HepG2 (cell line): ENCODE results near the gene MAP3K14. TPM values are rescaled to one million over a fixed set of nuclear protein-coding genes. Genes with fewer than 3 reads are reported as not detected.

ENCODE experiments used
- ARNT ChIP-seq: fragments of 450-650 bp; IDR thresholded peaks from 2 replicates; pipeline ENCODE4 v1.6.1; 2017
- CBFB ChIP-seq: sonication (generic); formaldehyde crosslinking; IDR thresholded peaks from 2 replicates; pipeline ENCODE4 v1.4.0; 2020; ENCODE audit warnings: missing genetic modification reagents
- HMGA1 ChIP-seq: sonication (generic); formaldehyde crosslinking; conservative IDR thresholded peaks from 2 replicates; pipeline ENCODE4 v1.4.0; 2020; ENCODE audit warnings: missing genetic modification reagents
- IRF2 ChIP-seq: IDR thresholded peaks from 2 replicates; pipeline ENCODE4 v1.6.1; 2018; ENCODE audit warnings: missing genetic modification reagents, missing compliant biosample characterization
- JUN ChIP-seq: sonication (generic); formaldehyde crosslinking; IDR thresholded peaks from 2 replicates; pipeline ENCODE4 v1.4.0; 2020; ENCODE audit warnings: mild to moderate bottlenecking, missing genetic modification reagents
- KAT2B ChIP-seq: fragments of 150-350 bp; IDR thresholded peaks from 2 replicates; pipeline ENCODE4 v1.6.1; 2014; ENCODE audit warnings: low read depth, low read length, borderline replicate concordance
- KDM5A ChIP-seq: fragments of 200-600 bp; sonication (generic); IDR thresholded peaks from 2 replicates; pipeline ENCODE4 v1.7.0; 2018; ENCODE audit warnings: antibody characterized with exemption, mild to moderate bottlenecking, low read length, borderline replicate concordance
- MAF1 ChIP-seq: sonication (generic); formaldehyde crosslinking; IDR thresholded peaks from 2 replicates; pipeline ENCODE4 v1.5.0; 2020; ENCODE audit warnings: missing genetic modification reagents, borderline replicate concordance
- MAFK ChIP-seq, 2 experiments: IDR thresholded peaks in 1 of 2; conservative IDR thresholded peaks in 1 of 2; 2 replicates each; pipeline ENCODE4 v1.6.1; 2011; ENCODE audit warnings: improper control_type of control experiment in 2 of 2, low read length in 2 of 2
- NR2F2 ChIP-seq: IDR thresholded peaks from 2 replicates; pipeline ENCODE4 v1.6.1; 2012; ENCODE audit warnings: low read depth, inconsistent platforms, borderline replicate concordance
- RXRA ChIP-seq: sonication (generic); formaldehyde crosslinking; IDR thresholded peaks from 2 replicates; pipeline ENCODE4 v1.5.1; 2020; ENCODE audit warnings: missing genetic modification reagents
- SMAD3 ChIP-seq: sonication (generic); formaldehyde crosslinking; IDR thresholded peaks from 2 replicates; pipeline ENCODE4 v1.4.0; 2020; ENCODE audit warnings: missing genetic modification reagents
- SMARCC2 ChIP-seq: fragments of 450-650 bp; IDR thresholded peaks from 2 replicates; pipeline ENCODE4 v1.6.1; 2017; ENCODE audit warnings: antibody characterized with exemption, mild to moderate bottlenecking
- SNRNP70 ChIP-seq: fragments of 200-400 bp; formaldehyde crosslinking; IDR thresholded peaks from 2 replicates; pipeline ENCODE4 v1.6.1; 2017; ENCODE audit warnings: mild to moderate bottlenecking, low read depth, low read length, moderate library complexity
- SOX5 ChIP-seq: IDR thresholded peaks from 2 replicates; pipeline ENCODE4 v1.6.1; 2016; ENCODE audit warnings: borderline replicate concordance
- SRY ChIP-seq: sonication (generic); formaldehyde crosslinking; IDR thresholded peaks from 2 replicates; pipeline ENCODE4 v1.8.0; 2022; ENCODE audit warnings: mild to moderate bottlenecking, missing genetic modification reagents
- ZNF263 ChIP-seq: sonication (generic); formaldehyde crosslinking; IDR thresholded peaks from 2 replicates; pipeline ENCODE4 v1.4.0; 2020; ENCODE audit warnings: missing genetic modification reagents
- ZNF569 ChIP-seq: sonication (generic); formaldehyde crosslinking; IDR thresholded peaks from 2 replicates; pipeline ENCODE4 v1.5.0; 2020; ENCODE audit warnings: mild to moderate bottlenecking, missing genetic modification reagents, moderate library complexity, borderline replicate concordance
- ZNF660 ChIP-seq: sonication (generic); formaldehyde crosslinking; IDR thresholded peaks from 2 replicates; pipeline ENCODE4 v1.5.1; 2020; ENCODE audit warnings: mild to moderate bottlenecking, low read depth, missing genetic modification reagents, borderline replicate concordance
- polyA plus RNA-seq, 8 experiments: library from polyadenylated mRNA; depleted of rRNA in 3 of 8; stranded (reverse) in 7 of 8; unstranded in 1 of 8; fragments of >200 nt; fragmentation: Illumina TruSeq in 4 of 8; extraction: Trizol in 4 of 8; gene quantifications; 2 replicates each; pipeline versions ENCODE4 v1.2.1 to v1.2.3, GENCODE V29; 2011 to 2016; ENCODE audit warnings: low read depth in 4 of 8, missing spikeins in 1 of 8, mixed read lengths in 1 of 8; ENCODE audit not compliant: insufficient read depth in 1 of 8
- total RNA-seq, 5 experiments: library from RNA; depleted of rRNA; stranded (reverse); fragments of >200 nt; fragmentation: Illumina TruSeq; extraction: Trizol; gene quantifications; 2 replicates each; pipeline ENCODE4 v1.2.3, GENCODE V29; 2016; ENCODE audit warnings: low read depth in 1 of 5
- TF ChIP-seq, protein P1 (sequence below): sonication (generic); formaldehyde crosslinking; IDR thresholded peaks from 2 replicates; pipeline ENCODE4 v1.8.0; 2022; ENCODE audit warnings: missing genetic modification reagents, mild to moderate bottlenecking, borderline replicate concordance
- TF ChIP-seq, protein P2 (sequence below), 2 experiments: fragments of 450-650 bp in 1 of 2; sonication (generic) in 1 of 2; formaldehyde crosslinking in 1 of 2; IDR thresholded peaks; 2 replicates each; pipeline versions ENCODE4 v1.6.1 to v1.8.0; 2016 to 2022; ENCODE audit warnings: antibody characterized with exemption in 1 of 2, mild to moderate bottlenecking in 1 of 2, missing genetic modification reagents in 1 of 2

Gene MAP3K14
- total and polyA plus RNA-seq, 2 of the 13 experiments (the other 11 are each of a cell fraction or from before 2014, with no cell fraction given) = 2.6 TPM

DNA sequence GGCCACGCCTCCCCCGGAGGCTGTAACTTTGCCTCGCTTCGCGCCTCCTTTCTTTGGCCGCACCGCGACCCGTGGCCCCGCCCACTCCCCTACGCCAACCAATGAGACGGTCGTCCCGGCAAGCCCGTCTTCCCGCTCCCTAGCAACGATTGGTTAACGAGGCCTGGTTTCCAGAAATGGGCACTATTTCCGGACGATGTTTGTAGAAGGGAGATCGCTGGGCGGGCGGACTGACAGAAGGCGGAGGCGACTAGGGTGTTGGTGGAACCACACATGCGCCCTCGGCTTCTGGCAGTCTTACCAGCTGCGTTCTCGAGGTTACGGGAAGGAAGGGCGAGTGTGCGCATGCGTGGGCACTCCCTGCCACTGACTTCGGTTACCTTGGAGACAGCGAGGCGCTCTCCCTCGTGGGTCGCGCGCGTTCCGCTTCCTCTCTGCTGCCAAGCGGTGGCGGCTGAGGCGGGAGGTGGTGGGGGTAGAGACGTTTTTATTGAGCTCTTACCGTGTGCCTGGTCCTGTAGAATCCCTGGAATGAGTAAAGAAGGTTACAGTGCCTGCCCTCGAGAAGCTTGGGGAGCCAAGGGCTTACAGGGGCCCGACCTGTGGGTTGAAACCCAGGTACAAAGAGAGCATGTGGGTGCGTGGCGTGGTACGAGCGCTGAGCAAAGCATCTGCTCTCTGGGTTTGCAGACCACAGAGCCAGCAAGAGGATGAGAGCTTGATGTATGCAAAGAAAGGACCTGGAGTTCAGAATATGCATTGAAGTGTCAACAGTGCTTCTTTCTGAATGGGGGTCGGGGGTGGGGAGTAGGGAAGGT, 500 bp upstream of the MAP3K14 start (continued):
- TF ChIP-seq, protein P1, sequence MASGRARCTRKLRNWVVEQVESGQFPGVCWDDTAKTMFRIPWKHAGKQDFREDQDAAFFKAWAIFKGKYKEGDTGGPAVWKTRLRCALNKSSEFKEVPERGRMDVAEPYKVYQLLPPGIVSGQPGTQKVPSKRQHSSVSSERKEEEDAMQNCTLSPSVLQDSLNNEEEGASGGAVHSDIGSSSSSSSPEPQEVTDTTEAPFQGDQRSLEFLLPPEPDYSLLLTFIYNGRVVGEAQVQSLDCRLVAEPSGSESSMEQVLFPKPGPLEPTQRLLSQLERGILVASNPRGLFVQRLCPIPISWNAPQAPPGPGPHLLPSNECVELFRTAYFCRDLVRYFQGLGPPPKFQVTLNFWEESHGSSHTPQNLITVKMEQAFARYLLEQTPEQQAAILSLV (CRISPR knock-in tag) = no peak
- no peak for TF ChIP-seq ARNT
- no peak for TF ChIP-seq HMGA1 (CRISPR knock-in tag)
- no peak for TF ChIP-seq JUN (CRISPR knock-in tag)
- TF ChIP-seq MAFK (conservative IDR thresholded peaks at IDR 0.05 in 1 of 2, IDR thresholded peaks at IDR 0.05 in 1 of 2; ENCODE audit: low read length in 2 of 2) = no peak
- no peak for TF ChIP-seq KDM5A
- TF ChIP-seq SMARCC2 = no peak
- TF ChIP-seq CBFB (CRISPR knock-in tag) = no peak; the same call in 1 of the 2 replicates
- TF ChIP-seq NR2F2 = no peak
- peak; percentile 71; the same call in 1 of the 2 replicates for TF ChIP-seq RXRA (CRISPR knock-in tag)
- TF ChIP-seq IRF2 (CRISPR knock-in tag) = peak; percentile 37
- TF ChIP-seq KAT2B = no peak
- no peak; the same call in 1 of the 2 replicates for TF ChIP-seq SRY (CRISPR knock-in tag)
- no peak for TF ChIP-seq SNRNP70
- no peak for TF ChIP-seq ZNF569 (CRISPR knock-in tag)
- TF ChIP-seq SOX5 (CRISPR knock-in tag) = no peak; the same call in 1 of the 2 replicates
- TF ChIP-seq SMAD3 (CRISPR knock-in tag) = peak; percentile 46; the same call in 1 of the 2 replicates
- no peak for TF ChIP-seq ZNF263 (CRISPR knock-in tag)
- TF ChIP-seq MAF1 = no peak
- no peak for TF ChIP-seq ZNF660 (CRISPR knock-in tag)
- TF ChIP-seq, protein P2, sequence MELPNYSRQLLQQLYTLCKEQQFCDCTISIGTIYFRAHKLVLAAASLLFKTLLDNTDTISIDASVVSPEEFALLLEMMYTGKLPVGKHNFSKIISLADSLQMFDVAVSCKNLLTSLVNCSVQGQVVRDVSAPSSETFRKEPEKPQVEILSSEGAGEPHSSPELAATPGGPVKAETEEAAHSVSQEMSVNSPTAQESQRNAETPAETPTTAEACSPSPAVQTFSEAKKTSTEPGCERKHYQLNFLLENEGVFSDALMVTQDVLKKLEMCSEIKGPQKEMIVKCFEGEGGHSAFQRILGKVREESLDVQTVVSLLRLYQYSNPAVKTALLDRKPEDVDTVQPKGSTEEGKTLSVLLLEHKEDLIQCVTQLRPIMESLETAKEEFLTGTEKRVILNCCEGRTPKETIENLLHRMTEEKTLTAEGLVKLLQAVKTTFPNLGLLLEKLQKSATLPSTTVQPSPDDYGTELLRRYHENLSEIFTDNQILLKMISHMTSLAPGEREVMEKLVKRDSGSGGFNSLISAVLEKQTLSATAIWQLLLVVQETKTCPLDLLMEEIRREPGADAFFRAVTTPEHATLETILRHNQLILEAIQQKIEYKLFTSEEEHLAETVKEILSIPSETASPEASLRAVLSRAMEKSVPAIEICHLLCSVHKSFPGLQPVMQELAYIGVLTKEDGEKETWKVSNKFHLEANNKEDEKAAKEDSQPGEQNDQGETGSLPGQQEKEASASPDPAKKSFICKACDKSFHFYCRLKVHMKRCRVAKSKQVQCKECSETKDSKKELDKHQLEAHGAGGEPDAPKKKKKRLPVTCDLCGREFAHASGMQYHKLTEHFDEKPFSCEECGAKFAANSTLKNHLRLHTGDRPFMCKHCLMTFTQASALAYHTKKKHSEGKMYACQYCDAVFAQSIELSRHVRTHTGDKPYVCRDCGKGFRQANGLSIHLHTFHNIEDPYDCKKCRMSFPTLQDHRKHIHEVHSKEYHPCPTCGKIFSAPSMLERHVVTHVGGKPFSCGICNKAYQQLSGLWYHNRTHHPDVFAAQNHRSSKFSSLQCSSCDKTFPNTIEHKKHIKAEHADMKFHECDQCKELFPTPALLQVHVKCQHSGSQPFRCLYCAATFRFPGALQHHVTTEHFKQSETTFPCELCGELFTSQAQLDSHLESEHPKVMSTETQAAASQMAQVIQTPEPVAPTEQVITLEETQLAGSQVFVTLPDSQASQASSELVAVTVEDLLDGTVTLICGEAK (IDR thresholded peaks at IDR 0.05) = no peak
- TF ChIP-seq, protein P2 (CRISPR knock-in tag; IDR thresholded peaks at IDR 0.05) = no peak
